HEK293 (cell line): ENCODE data around the gene ZKSCAN4.

ENCODE experiments used
- CTCF ChIA-PET: fragments of 350-600 bp; formaldehyde crosslinking; extraction: SDS; loops from one replicate; lab custom pipeline; 2021; ENCODE audit warnings: antibody characterized with exemption; lab: Yijun Ruan, JAX
- POLR2A ChIA-PET: fragments of 300-600 bp; formaldehyde crosslinking; extraction: SDS; loops from one replicate; lab custom pipeline; 2020; ENCODE audit warnings: antibody characterized with exemption, inconsistent platforms; lab: Yijun Ruan, JAX
- H3K27ac ChIP-seq: fragments of 200-500 bp; sonication (Bioruptor generic); 2 replicates; pipeline ENCODE4 v1.5.1; 2014; ENCODE audit warnings: low read depth, low read length, control low read depth, inconsistent platforms; ENCODE audit errors: extremely low read depth
- H3K36me3 ChIP-seq, 2 experiments: fragments of 200-500 bp in 1 of 2; sonication (Bioruptor generic) in 1 of 2; 1 replicate in 1 of 2; 2 replicates in 1 of 2; pipeline ENCODE4 v1.5.1; 2014 to 2017; ENCODE audit warnings: inconsistent platforms in 2 of 2, low read length in 2 of 2; ENCODE audit not compliant: control insufficient read depth in 2 of 2, insufficient read depth in 1 of 2
- H3K4me1 ChIP-seq: fragments of 200-500 bp; sonication (Bioruptor generic); 2 replicates; pipeline ENCODE4 v1.5.1; 2014; ENCODE audit warnings: mild to moderate bottlenecking, low read length, inconsistent platforms; ENCODE audit not compliant: control insufficient read depth, insufficient read depth
- H3K4me3 ChIP-seq: 2 replicates; pipeline ENCODE4 v1.5.1; 2011; ENCODE audit warnings: low read depth, mild to moderate bottlenecking, control low read depth, low read length, moderate library complexity
- H3K9me3 ChIP-seq: fragments of 200-500 bp; sonication (Bioruptor generic); 2 replicates; pipeline ENCODE4 v1.5.1; 2014; ENCODE audit warnings: low read depth, low read length, inconsistent platforms; ENCODE audit not compliant: control insufficient read depth, insufficient read depth
- GLIS2 ChIP-seq: fragments of 450-650 bp; formaldehyde crosslinking; IDR thresholded peaks from 2 replicates; pipeline ENCODE4 v1.5.1; 2016; ENCODE audit warnings: missing biosample characterization, missing genetic modification characterization
- HOXD13 ChIP-seq: sonication (generic); formaldehyde crosslinking; IDR thresholded peaks from 2 replicates; pipeline ENCODE4 v1.8.0; 2022; ENCODE audit warnings: missing genetic modification reagents, borderline replicate concordance
- INSM2 ChIP-seq: fragments of 450-650 bp; formaldehyde crosslinking; IDR thresholded peaks from 2 replicates; pipeline ENCODE4 v1.5.1; 2016; ENCODE audit warnings: missing biosample characterization, missing genetic modification characterization
- KLF8 ChIP-seq: fragments of 450-650 bp; formaldehyde crosslinking; IDR thresholded peaks from 2 replicates; pipeline ENCODE4 v1.5.1; 2016; ENCODE audit warnings: missing biosample characterization, missing genetic modification characterization
- PRDM10 ChIP-seq: fragments of 450-650 bp; formaldehyde crosslinking; IDR thresholded peaks from 2 replicates; pipeline ENCODE4 v1.5.1; 2016; ENCODE audit warnings: missing biosample characterization, missing genetic modification characterization
- SP2 ChIP-seq: fragments of 450-650 bp; formaldehyde crosslinking; IDR thresholded peaks from 2 replicates; pipeline ENCODE4 v1.5.1; 2016; ENCODE audit warnings: missing biosample characterization, missing genetic modification characterization
- YY1 ChIP-seq: fragments of 450-650 bp; formaldehyde crosslinking; IDR thresholded peaks from 2 replicates; pipeline ENCODE4 v1.5.1; 2018; ENCODE audit warnings: missing biosample characterization, missing genetic modification characterization
- ZBTB11 ChIP-seq: fragments of 450-650 bp; formaldehyde crosslinking; conservative IDR thresholded peaks from 2 replicates; pipeline ENCODE4 v1.5.1; 2016; ENCODE audit warnings: low read depth, missing biosample characterization, missing genetic modification characterization
- ZBTB48 ChIP-seq: fragments of 450-650 bp; formaldehyde crosslinking; IDR thresholded peaks from 2 replicates; pipeline ENCODE4 v1.5.1; 2016; ENCODE audit warnings: missing biosample characterization, missing genetic modification characterization
- ZBTB8A ChIP-seq: fragments of 450-650 bp; formaldehyde crosslinking; IDR thresholded peaks from 2 replicates; pipeline ENCODE4 v1.5.1; 2016; ENCODE audit warnings: missing biosample characterization, missing genetic modification characterization
- ZFHX2 ChIP-seq: fragments of 450-650 bp; formaldehyde crosslinking; conservative IDR thresholded peaks from 2 replicates; pipeline ENCODE4 v1.5.1; 2016; ENCODE audit warnings: missing biosample characterization, missing genetic modification characterization
- ZNF138 ChIP-seq: fragments of 450-650 bp; formaldehyde crosslinking; IDR thresholded peaks from 2 replicates; pipeline ENCODE4 v1.5.1; 2016; ENCODE audit warnings: missing biosample characterization, missing genetic modification characterization, borderline replicate concordance
- ZNF2 ChIP-seq: fragments of 450-650 bp; formaldehyde crosslinking; IDR thresholded peaks from 2 replicates; pipeline ENCODE4 v1.5.1; 2016; ENCODE audit warnings: missing biosample characterization, missing genetic modification characterization
- ZNF324 ChIP-seq: fragments of 450-650 bp; formaldehyde crosslinking; IDR thresholded peaks from 2 replicates; pipeline ENCODE4 v1.5.1; 2016; ENCODE audit warnings: missing biosample characterization, missing genetic modification characterization
- ZNF394 ChIP-seq: fragments of 450-650 bp; formaldehyde crosslinking; IDR thresholded peaks from 2 replicates; pipeline ENCODE4 v1.5.1; 2016; ENCODE audit warnings: missing biosample characterization, missing genetic modification characterization, mild to moderate bottlenecking, moderate library complexity, borderline replicate concordance
- ZNF416 ChIP-seq: fragments of 450-650 bp; formaldehyde crosslinking; IDR thresholded peaks from 2 replicates; pipeline ENCODE4 v1.5.1; 2016; ENCODE audit warnings: missing biosample characterization, missing genetic modification characterization
- ZNF433 ChIP-seq: fragments of 450-650 bp; formaldehyde crosslinking; IDR thresholded peaks from 2 replicates; pipeline ENCODE4 v1.5.1; 2016; ENCODE audit warnings: missing biosample characterization, missing genetic modification characterization, low read depth
- ZNF501 ChIP-seq: fragments of 450-650 bp; formaldehyde crosslinking; IDR thresholded peaks from 2 replicates; pipeline ENCODE4 v1.5.1; 2016; ENCODE audit warnings: missing biosample characterization, missing genetic modification characterization
- ZNF580 ChIP-seq: fragments of 450-650 bp; formaldehyde crosslinking; IDR thresholded peaks from 2 replicates; pipeline ENCODE4 v1.5.1; 2016; ENCODE audit warnings: missing biosample characterization, missing genetic modification characterization
- ZNF629 ChIP-seq: fragments of 450-650 bp; formaldehyde crosslinking; IDR thresholded peaks from 2 replicates; pipeline ENCODE4 v1.5.1; 2017; ENCODE audit warnings: missing biosample characterization, missing genetic modification characterization
- ZNF639 ChIP-seq: fragments of 450-650 bp; formaldehyde crosslinking; IDR thresholded peaks from 2 replicates; pipeline ENCODE4 v1.5.1; 2016; ENCODE audit warnings: missing biosample characterization, missing genetic modification characterization
- ZNF76 ChIP-seq: fragments of 450-650 bp; formaldehyde crosslinking; IDR thresholded peaks from 2 replicates; pipeline ENCODE4; 2016; ENCODE audit warnings: low read depth, missing biosample characterization, missing genetic modification characterization, borderline replicate concordance

ZKSCAN4 gene

GRCh38 chr6:28252009-28252975, at the start of gene ZKSCAN4:
ZKSCAN4 (minus strand) TSS chr6:28252269; CDS start chr6:28251980, 289 bp downstream.
- Histone ChIP-seq H3K27ac (peak within 1 kb of the TSS; percentile 20; the same call in 1 of the 2 replicates), H3K36me3 (peaks cover 6 to 21% of the 10 kb centered on the region in 2 experiments), H3K9me3 (no peaks in the 10 kb centered on the region), H3K4me1 (peaks cover 5% of the 10 kb centered on the region; the same call in 1 of the 2 replicates), H3K4me3 (peak within 1 kb of the TSS; percentile 74)
- POLR2A ChIA-PET = interaction anchor here (0.7 to 3.8 kb wide), 19 partner anchors 8 to 350 kb away, joined by 3 to 62 read pairs (median 4); partner anchors contain the start of genes PGBD1, ZKSCAN3, ZKSCAN8 and ZSCAN16
- CTCF ChIA-PET = interaction anchor here (0.9 to 2.4 kb wide), 3 partner anchors 8 to 104 kb away, joined by 3 to 13 read pairs (median 3); no protein-coding TSS in a partner anchor
- TF ChIP-seq ZBTB48 = peak; percentile 86
- TF ChIP-seq INSM2 (tag by site-specific recombination) = peak; percentile 24; the same call in 1 of the 2 replicates
- no peak for TF ChIP-seq ZNF416 (tag by site-specific recombination)
- peak; percentile 87 for TF ChIP-seq ZNF580 (tag by site-specific recombination)
- TF ChIP-seq SP2 (tag by site-specific recombination) = peak; percentile 79
- peak; percentile 25; the same call in 1 of the 2 replicates for TF ChIP-seq GLIS2 (tag by site-specific recombination)
- peak; percentile 86 for TF ChIP-seq PRDM10
- TF ChIP-seq ZBTB11 (tag by site-specific recombination) = peak; percentile 98
- peak; percentile 82; the same call in 1 of the 2 replicates for TF ChIP-seq ZNF501 (tag by site-specific recombination)
- no peak for TF ChIP-seq ZNF433
- TF ChIP-seq ZNF324 (tag by site-specific recombination) = peak; percentile 73; the same call in 1 of the 2 replicates
- peak; percentile 68; the same call in 1 of the 2 replicates for TF ChIP-seq ZNF394 (tag by site-specific recombination)
- TF ChIP-seq HOXD13 (CRISPR knock-in tag) = no peak
- no peak for TF ChIP-seq ZNF138
- peak; percentile 63; the same call in 1 of the 2 replicates for TF ChIP-seq ZNF2 (tag by site-specific recombination)
- TF ChIP-seq ZNF76 (tag by site-specific recombination) = peak; percentile 73; the same call in 1 of the 2 replicates
- TF ChIP-seq ZNF629 (tag by site-specific recombination) = peak; percentile 67; the same call in 1 of the 2 replicates
- peak; percentile 70; the same call in 1 of the 2 replicates for TF ChIP-seq YY1
- peak; percentile 87 for TF ChIP-seq ZNF639 (tag by site-specific recombination)
- TF ChIP-seq ZBTB8A = peak; percentile 62
- TF ChIP-seq ZFHX2 (tag by site-specific recombination) = peak; percentile 50
- peak; percentile 70; the same call in 1 of the 2 replicates for TF ChIP-seq KLF8 (tag by site-specific recombination)
